SU-DHL-6 (cell line): ENCODE measurements around the gene ANXA6.

ENCODE experiments used
- H2AFZ ChIP-seq: fragments of 200-600 bp; sonication (generic); 2 replicates; pipeline ENCODE4 v1.6.1; 2014; ENCODE audit warnings: low read depth, mild to moderate bottlenecking, moderate library complexity, mixed read lengths, antibody characterized with exemption, low read length; ENCODE audit not compliant: severe bottlenecking
- H3F3A ChIP-seq: fragments of 200-600 bp; shearing (Covaris generic); 2 replicates; pipeline ENCODE4 v1.6.0; 2016; ENCODE audit warnings: antibody characterized with exemption, mild to moderate bottlenecking; ENCODE audit not compliant: insufficient read depth
- H3K27ac ChIP-seq: fragments of 200-600 bp; sonication (generic); 2 replicates; pipeline ENCODE4 v1.5.1; 2016; ENCODE audit warnings: low read depth, mild to moderate bottlenecking, low read length, moderate library complexity, mixed read lengths
- H3K27me3 ChIP-seq: fragments of 200-600 bp; sonication (generic), shearing (Covaris generic); 2 replicates; pipeline ENCODE4 v1.6.0; 2014; ENCODE audit warnings: mild to moderate bottlenecking, low read length
- H3K36me3 ChIP-seq: fragments of 200-600 bp; sonication (generic); 2 replicates; pipeline ENCODE4 v1.6.1; 2014; ENCODE audit warnings: mild to moderate bottlenecking, low read length, mixed read lengths
- H3K4me2 ChIP-seq: fragments of 300-600, 200-600 bp; shearing (Covaris generic), sonication (generic); 2 replicates; pipeline ENCODE4 v1.6.0; 2014; ENCODE audit warnings: low read length, low read depth, mild to moderate bottlenecking; ENCODE audit not compliant: poor library complexity, severe bottlenecking
- H3K4me3 ChIP-seq: fragments of 200-600 bp; sonication (generic); 2 replicates; pipeline ENCODE4 v1.5.1; 2014; ENCODE audit warnings: antibody characterized with exemption, low read length, mild to moderate bottlenecking, mixed read lengths; ENCODE audit not compliant: insufficient read depth, poor library complexity, severe bottlenecking
- H3K79me2 ChIP-seq: fragments of 200-600 bp; sonication (generic); 2 replicates; pipeline ENCODE4 v1.6.1; 2014; ENCODE audit warnings: mild to moderate bottlenecking, low read length, moderate library complexity; ENCODE audit not compliant: insufficient read depth
- H3K9ac ChIP-seq: fragments of 200-600 bp; sonication (generic); 2 replicates; pipeline ENCODE4 v1.7.0; 2014; ENCODE audit warnings: mild to moderate bottlenecking, low read length
- H3K9me2 ChIP-seq: fragments of 200-600 bp; sonication (generic); replicated peaks from 2 replicates; pipeline ENCODE4 v1.6.1; 2014; ENCODE audit warnings: low read length; ENCODE audit not compliant: insufficient read depth
- H3K9me3 ChIP-seq: fragments of 200-600 bp; sonication (generic); 2 replicates; pipeline ENCODE4 v1.6.1; 2014; ENCODE audit warnings: low read length, mixed read lengths; ENCODE audit not compliant: insufficient read depth
- H4K20me1 ChIP-seq: fragments of 200-600 bp; sonication (generic); 2 replicates; pipeline ENCODE4 v1.6.1; 2014; ENCODE audit warnings: low read depth, mild to moderate bottlenecking, antibody characterized with exemption, low read length, moderate library complexity, mixed read lengths
- CTCF ChIP-seq: fragments of 200-600 bp; sonication (generic); IDR thresholded peaks from one replicate; pipeline ENCODE4 v1.5.1; 2017; ENCODE audit warnings: antibody characterized with exemption, mild to moderate bottlenecking, low read length, moderate library complexity; ENCODE audit not compliant: insufficient read depth, poor library complexity, severe bottlenecking
- EZH2phosphoT487 ChIP-seq: fragments of 200-600 bp; sonication (generic), shearing (Covaris generic); conservative IDR thresholded peaks from 2 replicates; pipeline ENCODE4 v1.6.1; 2018; ENCODE audit warnings: mild to moderate bottlenecking, antibody characterized with exemption, low read length, moderate library complexity, mixed read lengths

Gene ANXA6

GRCh38 chr5:151074557-151074956, 83.0 kb downstream of the ANXA6 start:
- no peak overlapping the region for H3K4me3 ChIP-seq
- H4K20me1 ChIP-seq, result no peaks in the 10 kb centered on the region
- H3K9me3 ChIP-seq, result no peaks in the 10 kb centered on the region
- peaks cover 99% of the 10 kb centered on the region for H3K79me2 ChIP-seq
- no peak for TF ChIP-seq EZH2phosphoT487
- no peak for TF ChIP-seq CTCF
- no peaks in the 10 kb centered on the region for H3K27me3 ChIP-seq
- H3K4me2 ChIP-seq, result no peak overlapping the region
- H2AFZ ChIP-seq, result no peak overlapping the region
- H3K9ac ChIP-seq, result no peak overlapping the region
- peaks cover 10% of the 10 kb centered on the region; the same call in 1 of the 2 replicates for H3K36me3 ChIP-seq
- peaks cover 6% of the 10 kb centered on the region; the same call in 1 of the 2 replicates for H3F3A ChIP-seq
- no peak overlapping the region; the same call in 1 of the 2 replicates for H3K27ac ChIP-seq
- H3K9me2 ChIP-seq, result no peaks in the 10 kb centered on the region

DNA sequence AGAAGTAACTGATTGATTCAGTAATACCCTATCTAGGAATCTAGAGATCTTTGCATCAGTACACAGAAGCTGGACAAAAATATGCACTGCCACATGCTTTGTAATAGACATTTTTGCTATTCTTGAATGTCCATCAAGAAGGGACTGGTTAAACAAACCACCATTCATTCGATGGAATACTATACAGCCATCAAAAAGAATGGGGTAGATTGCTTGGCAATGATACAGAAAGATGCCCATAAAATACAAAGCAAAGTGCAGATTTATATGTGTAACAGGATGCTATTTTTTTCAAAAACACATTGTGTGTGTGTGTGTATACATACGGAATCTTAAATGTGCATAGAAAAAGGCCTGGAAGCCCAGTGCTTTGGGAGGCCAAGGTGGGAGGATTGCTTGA, 84.3 kb downstream of the ANXA6 start:
- no peaks in the 10 kb centered on the region for H4K20me1 ChIP-seq

GRCh38 chr5:151072630-151073025, 85.0 kb downstream of the ANXA6 start:
- Histone ChIP-seq H4K20me1 (no peaks in the 10 kb centered on the region), H3K27ac (no peak overlapping the region), H3K4me2 (no peak overlapping the region), H3K79me2 (peaks cover 98% of the 10 kb centered on the region), H3K4me3 (no peak overlapping the region), H3F3A (peaks cover 10% of the 10 kb centered on the region; the same call in 1 of the 2 replicates), H3K36me3 (peaks cover 7% of the 10 kb centered on the region; the same call in 1 of the 2 replicates), H3K27me3 (no peaks in the 10 kb centered on the region), H3K9me2 (no peaks in the 10 kb centered on the region), H3K9ac (no peak overlapping the region), H3K9me3 (no peaks in the 10 kb centered on the region), H2AFZ (no peak overlapping the region)
- TF ChIP-seq EZH2phosphoT487 (no peak), CTCF (no peak)

More for the DNA sequence above, 84.3 kb downstream of the ANXA6 start:
- no peak overlapping the region for H3K9ac ChIP-seq
- H3K27me3 ChIP-seq, result no peaks in the 10 kb centered on the region
- H3K36me3 ChIP-seq, result peaks cover 10% of the 10 kb centered on the region; the same call in 1 of the 2 replicates
- peaks cover 10% of the 10 kb centered on the region; the same call in 1 of the 2 replicates for H3F3A ChIP-seq
- no peak for TF ChIP-seq EZH2phosphoT487
- TF ChIP-seq CTCF, result no peak
- no peak overlapping the region for H3K4me3 ChIP-seq
- no peak overlapping the region for H2AFZ ChIP-seq
- peaks cover 98% of the 10 kb centered on the region for H3K79me2 ChIP-seq
- H3K4me2 ChIP-seq, result no peak overlapping the region
- no peak overlapping the region for H3K27ac ChIP-seq
- no peaks in the 10 kb centered on the region for H3K9me3 ChIP-seq
- H3K9me2 ChIP-seq, result no peaks in the 10 kb centered on the region
